Stomach (tissue), 19 donors: ENCODE measurements around the gene ZGRF1. TPM values are rescaled to one million over a fixed set of nuclear protein-coding genes. Genes with fewer than 3 reads are reported as not detected.
A peak's percentile ranks its signal among the peaks of the same experiment; 100 is the strongest.

Experiments used
- DNase-seq, 2 donors: peaks; one replicate each; pipeline versions ENCODE4 v3.0.0 to v3.0.0-alpha.2; 2013 to 2019
- H3K27ac ChIP-seq, 5 donors: fragments of 200-600 bp in 4 of 5; sonication (generic) in 4 of 5; one replicate each; pipeline ENCODE4 v1.5.1; 2013 to 2019; ENCODE audit warnings: mild to moderate bottlenecking in 1 of 5, moderate library complexity in 1 of 5
- H3K27me3 ChIP-seq, 3 donors: fragments of 200-600 bp; sonication (generic); one replicate each; pipeline ENCODE4 v1.5.1; 2017 to 2019; ENCODE audit warnings: mixed run types in 1 of 3
- H3K36me3 ChIP-seq, 4 donors: fragments of 200-600 bp; sonication (generic); 1 replicate in 3 of 4; 2 replicates in 1 of 4; pipeline ENCODE4 v1.5.1; 2016 to 2019
- H3K4me1 ChIP-seq, 4 donors: fragments of 200-600 bp; sonication (generic); one replicate each; pipeline ENCODE4 v1.5.1; 2016 to 2019
- H3K4me3 ChIP-seq, 4 donors: fragments of 200-600 bp; sonication (generic) in 3 of 4; one replicate each; pipeline ENCODE4 v1.5.1; 2016 to 2019; ENCODE audit warnings: mild to moderate bottlenecking in 1 of 4
- H3K9me3 ChIP-seq, 4 donors: fragments of 200-600 bp; sonication (generic); one replicate each; pipeline ENCODE4 v1.5.1; 2016 to 2019
- CTCF ChIP-seq, 7 experiments: fragments of 450-650 bp in 4 of 7; fragments of 200-600 bp in 3 of 7; sonication (generic) in 3 of 7; IDR thresholded peaks; one replicate each; pipeline ENCODE4 v1.5.1; 2016 to 2019; ENCODE audit warnings: antibody characterized with exemption in 7 of 7, control low read depth in 2 of 7, mild to moderate bottlenecking in 1 of 7
- EP300 ChIP-seq: sonication (generic); formaldehyde crosslinking; IDR thresholded peaks from one replicate; pipeline ENCODE4 v1.6.1; 2017; ENCODE audit warnings: antibody characterized with exemption
- POLR2A ChIP-seq, 4 donors: fragments of 450-650 bp; IDR thresholded peaks; one replicate each; pipeline ENCODE4 v1.6.1; 2016; ENCODE audit warnings: antibody characterized with exemption in 4 of 4, control low read depth in 2 of 4, mild to moderate bottlenecking in 1 of 4, moderate library complexity in 1 of 4
- POLR2AphosphoS5 ChIP-seq, 3 donors: sonication (generic); formaldehyde crosslinking; IDR thresholded peaks; one replicate each; pipeline ENCODE4 v1.6.1; 2016; ENCODE audit warnings: antibody characterized with exemption in 3 of 3
- WGBS, 5 donors: extraction: QIAGEN DNeasy Blood & Tissue Kit in 3 of 5; methylation state at CpG; one replicate each; pipeline versions ENCODE4 v1.1.5 to v1.1.7; 2013 to 2018; 5-methylcytosine and 5-hydroxymethylcytosine counted together
- intact Hi-C: fragments of 100-400 bp; cut with DNase I; formaldehyde crosslinking; loops from one replicate; pipeline ENCODE4 v1.15.1; 2023; ENCODE audit warnings: low total_unique reads
- long read RNA-seq, 10 donors: transcript quantifications; one replicate each; lab custom pipeline, GENCODE V29; 2026
- polyA plus RNA-seq, 3 donors: library from polyadenylated mRNA; stranded (reverse); fragments of 200-250 nt; gene quantifications; one replicate each; pipeline ENCODE4 v1.2.3, GENCODE V29; 2013
- total RNA-seq, 5 donors: library from RNA; depleted of rRNA; stranded (reverse); fragments of >200 nt; gene quantifications; one replicate each; pipeline versions ENCODE4 v1.1.0 to v1.2.3, GENCODE V29; 2014 to 2016
- donor health status: healthy with polysubstance abuse.
- donor health status: Bipolar disorder and iron deficiency.
- donor health status: healthy.

The ZGRF1 gene
- 10 to 100 TPM in 2 of 5 donors, 1 to 10 TPM in 3; 1.8 to 20.6 (median 7.4) TPM for total RNA-seq
- 1 to 10 TPM in 2 of 3 donors, under 1 TPM in 1; 0.46 to 4.0 (median 1.1) TPM for polyA plus RNA-seq
- long read RNA-seq, donor 1 = 0 reads
- long read RNA-seq, donor 2 = 0 reads
- long read RNA-seq, donor 3, partial matches to known transcripts = 41 of 48 reads
- long read RNA-seq, donor 3, other reads (novel, unspliced or antisense) = 7 of 48 reads
- long read RNA-seq, donor 4 = 0 reads
- long read RNA-seq, donor 5, partial matches to known transcripts = 97 of 107 reads
- long read RNA-seq, donor 5, other reads (novel, unspliced or antisense) = 10 of 107 reads
- long read RNA-seq, donor 6, partial matches to known transcripts = 392 of 420 reads
- long read RNA-seq, donor 6, other reads (novel, unspliced or antisense) = 27 of 420 reads
- long read RNA-seq, donor 7, partial matches to known transcripts = 156 of 163 reads
- long read RNA-seq, donor 7, other reads (novel, unspliced or antisense) = 7 of 163 reads
- long read RNA-seq, donor 8, partial matches to known transcripts = 96 of 96 reads
- long read RNA-seq, donor 8, other reads (novel, unspliced or antisense) = 0 of 96 reads
- long read RNA-seq, donor 9 = 0 reads
- long read RNA-seq, donor 10 = 0 reads

- no peak for TF ChIP-seq EP300
- peak; percentile 66 to 83 (median 72) for TF ChIP-seq POLR2AphosphoS5 (IDR thresholded peaks at IDR 0.05)
- peak in 6 of 7 experiments; percentile 87 to 100 (median 98) for TF ChIP-seq CTCF (IDR thresholded peaks at IDR 0.05)
- peak in 1 of 4 donors; percentile 10 for TF ChIP-seq POLR2A (IDR thresholded peaks at IDR 0.05)
- Histone ChIP-seq H3K9me3 (no peaks in the 10 kb centered on the region), H3K27ac (peak within 1 kb of the TSS; percentile 90 to 98 (median 94)), H3K36me3 (peaks cover 0 to 5% (median 0%) of the 10 kb centered on the region in 4 donors), H3K4me1 (peaks cover 6 to 48% (median 30%) of the 10 kb centered on the region in 4 donors), H3K27me3 (no peaks in the 10 kb centered on the region), H3K4me3 (peak within 1 kb of the TSS; percentile 53 to 80 (median 59))
- intact Hi-C loops = no loop called here
- WGBS, 5 donors = 0 to 1% (median 0%) methylated on average over 62 to 66 of the region's 66 CpGs
- DNase-seq = peak; percentile 99 to 100
These were observed at the start of gene ZGRF1, which contains the start of gene LARP7 for GRCh38 chr4:112636688-112637551. TSS of gene ZGRF1 (minus strand) at chr4:112636909. CDS start at chr4:112633176, 3,733 bp downstream. TSS of gene LARP7 (plus strand) at chr4:112637143. CDS start at chr4:112644670, 7,527 bp downstream.

GRCh38 chr4:112680996-112681395 is 44.3 kb upstream of the ZGRF1 start:
- no peak for DNase-seq
- intact Hi-C loops = no loop called here
- H3K9me3 ChIP-seq = no peaks in the 10 kb centered on the region
- H3K27ac ChIP-seq = no peak overlapping the region
- no peak for TF ChIP-seq CTCF (IDR thresholded peaks at IDR 0.05)
- no peak for TF ChIP-seq POLR2A (IDR thresholded peaks at IDR 0.05)
- TF ChIP-seq EP300 = no peak
- no peak for TF ChIP-seq POLR2AphosphoS5 (IDR thresholded peaks at IDR 0.05)
- no peak overlapping the region for H3K4me3 ChIP-seq
- 35 to 53% (median 52%) methylated on average over 2 of the region's 2 CpGs for WGBS, 5 donors
- H3K36me3 ChIP-seq = no peaks in the 10 kb centered on the region
- H3K27me3 ChIP-seq = no peaks in the 10 kb centered on the region
- no peaks in the 10 kb centered on the region for H3K4me1 ChIP-seq

GRCh38 chr4:112677519-112678091 is 40.9 kb upstream of the ZGRF1 start:
- Histone ChIP-seq H3K9me3 (no peaks in the 10 kb centered on the region), H3K4me3 (no peak overlapping the region), H3K36me3 (no peaks in the 10 kb centered on the region), H3K27ac (no peak overlapping the region), H3K4me1 (no peaks in the 10 kb centered on the region), H3K27me3 (no peaks in the 10 kb centered on the region)
- 53 to 77% (median 63%) methylated on average over 2 of the region's 2 CpGs for whole genome bisulfite sequencing, 5 donors
- DNase-seq = no peak
- intact Hi-C loops = no loop called here
- TF ChIP-seq POLR2A (IDR thresholded peaks at IDR 0.05) (no peak), CTCF (IDR thresholded peaks at IDR 0.05) (no peak), EP300 (no peak), POLR2AphosphoS5 (IDR thresholded peaks at IDR 0.05) (no peak)

- no peak overlapping the region for H3K27ac ChIP-seq
- DNase-seq = no peak
- H3K9me3 ChIP-seq = no peaks in the 10 kb centered on the region
- H3K4me1 ChIP-seq = no peaks in the 10 kb centered on the region
- TF ChIP-seq POLR2AphosphoS5 (IDR thresholded peaks at IDR 0.05) (no peak), POLR2A (IDR thresholded peaks at IDR 0.05) (no peak), CTCF (IDR thresholded peaks at IDR 0.05) (no peak), EP300 (no peak)
- 21 to 83% (median 67%) methylated on average over 1 of the region's 1 CpG for WGBS, 5 donors
- intact Hi-C loops = no loop called here
- H3K27me3 ChIP-seq = no peaks in the 10 kb centered on the region
- H3K4me3 ChIP-seq = no peak overlapping the region
- no peaks in the 10 kb centered on the region for H3K36me3 ChIP-seq
These were observed 37.7 kb upstream of the ZGRF1 start for GRCh38 chr4:112674376-112674775.
